Stimulated activated CD4-positive, alpha-beta T cell treated with anti-CD3 and anti-CD28 coated beads, Interleukin-1b, Interleukin-23, amount 100 ng/mL, for 1 hour (primary cell): Measurements from ENCODE around the gene GPS1.

Experiments used
- DNase-seq, 2 donors: peaks; one replicate each; pipeline ENCODE4 v3.0.0-alpha.2; 2020; ENCODE audit warnings: low read depth in 2 of 2

The GPS1 gene

DNA sequence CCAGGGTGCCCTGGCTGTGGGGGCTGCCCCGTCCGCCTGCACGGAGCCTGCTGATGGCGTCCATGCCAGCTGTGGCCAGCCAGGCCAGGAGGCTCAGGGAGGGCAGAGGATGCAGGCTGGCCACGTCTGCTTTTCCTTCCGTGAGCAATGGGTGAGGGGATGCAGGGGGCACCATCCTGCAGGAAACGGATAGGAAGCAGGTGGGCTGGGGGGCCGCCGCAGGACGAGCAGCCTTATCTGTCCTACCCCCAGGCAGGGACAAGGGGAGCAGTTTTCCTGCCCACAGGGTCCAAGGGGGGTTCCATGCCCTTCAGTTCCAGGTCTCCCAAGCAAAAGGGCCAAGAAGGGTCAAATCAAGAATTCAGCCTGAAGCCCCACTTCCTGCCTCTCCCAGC lies 7.2 kb downstream of the GPS1 start:
- DNase-seq: no peak

- DNase-seq: no peak
Measured at GRCh38 chr17:82059272-82060000, 7.7 kb downstream of the GPS1 start.

GRCh38 chr17:82060001-82060380 lies 8.3 kb downstream of the GPS1 start:
- no peak for DNase-seq

DNA sequence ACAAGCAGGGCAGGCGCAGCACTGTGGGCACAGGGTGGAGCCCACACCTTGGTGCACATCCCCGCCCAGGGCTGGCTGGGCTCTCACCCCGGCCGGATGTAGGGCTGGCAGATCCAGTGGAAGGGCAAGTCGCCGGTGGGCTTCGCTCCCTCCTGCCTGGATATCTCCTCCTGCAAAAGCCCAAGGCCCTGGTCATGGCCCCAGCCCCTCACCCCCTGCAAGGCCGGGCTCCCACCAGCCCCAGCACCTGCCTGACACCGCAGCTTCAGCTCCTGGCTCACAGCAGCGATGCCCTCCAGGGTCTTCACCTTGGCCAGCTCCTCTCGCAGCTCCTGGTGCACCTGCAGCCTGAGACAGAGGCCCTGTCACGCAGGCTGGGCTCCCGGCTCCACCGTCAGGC lies 8.9 kb downstream of the GPS1 start:
- DNase-seq: no peak

- no peak for DNase-seq
Measured at GRCh38 chr17:82061047-82061925, 9.6 kb downstream of the GPS1 start.

DNA sequence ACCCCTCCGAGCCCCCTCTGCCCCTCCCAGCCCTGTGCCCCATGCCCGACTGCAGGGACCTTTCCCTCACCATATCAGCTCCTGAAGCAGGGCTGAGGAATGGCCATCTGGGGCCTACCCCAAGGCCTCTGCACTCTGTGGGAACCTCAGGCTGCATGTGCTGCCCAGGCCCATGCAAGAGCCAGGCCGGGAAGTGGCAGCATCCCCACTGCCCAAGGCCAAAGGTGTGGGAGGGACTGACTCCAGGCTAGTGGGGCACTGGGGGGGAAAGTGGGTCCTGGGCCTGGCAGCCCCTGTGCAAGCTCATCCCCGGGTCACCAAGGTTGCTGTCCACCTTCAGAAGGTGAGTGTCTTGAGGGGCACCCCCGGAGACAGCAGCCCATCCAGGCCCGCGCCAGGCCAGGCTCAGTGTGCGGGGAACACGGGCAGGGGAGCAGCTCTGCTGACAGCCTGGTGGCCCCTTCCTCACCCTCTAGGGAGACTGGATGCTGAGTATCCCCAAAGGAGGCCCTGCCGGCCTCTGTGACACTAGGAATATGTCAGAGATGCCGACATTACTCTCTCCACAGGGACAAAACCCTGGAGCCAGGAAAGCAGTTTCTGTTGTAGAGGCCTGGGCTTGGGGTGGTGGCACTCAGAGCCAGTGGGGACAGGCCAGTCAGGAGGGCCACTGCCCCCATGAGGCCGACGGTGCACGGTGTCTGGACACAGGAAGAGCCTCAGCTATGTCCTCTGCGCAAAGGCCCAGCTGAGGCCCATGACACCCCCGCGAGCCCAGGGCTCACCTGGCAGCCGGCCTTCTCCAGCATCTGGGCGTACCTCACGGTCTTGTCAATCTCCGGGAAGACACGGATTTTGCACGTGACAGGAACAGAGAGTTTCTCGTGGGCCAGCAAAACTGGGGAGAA lies 10.6 kb downstream of the GPS1 start:
- DNase-seq: no peak

GRCh38 chr17:82062984-82063368 lies 11.3 kb downstream of the GPS1 start:
- no peak for DNase-seq

DNA sequence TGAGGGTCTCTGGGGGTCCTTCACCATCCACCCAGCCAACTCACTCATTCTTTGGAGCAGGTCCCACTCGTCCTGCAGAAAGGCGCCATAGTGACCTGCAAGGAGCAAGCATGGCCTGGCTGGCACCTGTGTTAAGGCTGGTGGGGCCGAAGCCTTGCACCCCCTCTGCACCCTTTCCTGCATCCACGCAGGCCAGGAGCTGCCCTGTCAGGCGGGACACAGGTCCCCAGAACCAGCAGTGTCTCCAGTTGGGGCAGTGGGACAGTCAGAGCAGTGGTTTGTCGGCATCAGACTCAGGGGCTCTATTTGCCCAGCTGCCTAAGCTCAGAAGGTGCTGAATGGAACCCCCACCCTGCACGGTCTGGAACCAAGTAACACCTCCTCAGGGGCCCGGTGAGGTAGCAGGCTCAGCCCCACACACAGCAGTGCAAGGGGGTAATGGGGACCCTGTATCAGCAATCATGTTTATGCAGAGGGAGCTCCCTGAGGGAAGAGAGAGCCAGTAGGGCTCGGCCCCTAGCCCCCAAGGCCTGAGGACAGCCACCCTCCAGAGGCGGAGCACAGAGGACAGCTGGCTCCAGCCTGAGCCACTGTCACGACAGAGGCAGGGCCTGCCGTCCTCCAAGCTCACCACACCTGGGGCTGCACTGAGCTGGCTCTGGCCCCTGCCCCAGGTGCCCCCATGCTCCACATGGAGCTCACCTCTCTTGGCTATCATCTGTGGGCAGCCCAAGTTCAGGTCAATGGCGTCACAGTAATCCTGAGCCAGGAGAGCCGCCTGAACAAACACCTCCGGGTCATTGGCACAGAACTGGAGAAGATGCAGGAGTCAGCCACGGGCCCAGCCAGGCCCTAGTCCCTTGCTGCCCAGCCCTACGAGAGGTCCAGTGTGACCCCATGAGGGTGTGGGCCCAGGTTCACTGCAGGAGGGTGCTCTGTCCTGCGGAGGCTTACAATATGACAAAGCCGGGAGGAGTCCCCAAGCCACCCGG lies 12.0 kb downstream of the GPS1 start:
- DNase-seq: no peak

DNA sequence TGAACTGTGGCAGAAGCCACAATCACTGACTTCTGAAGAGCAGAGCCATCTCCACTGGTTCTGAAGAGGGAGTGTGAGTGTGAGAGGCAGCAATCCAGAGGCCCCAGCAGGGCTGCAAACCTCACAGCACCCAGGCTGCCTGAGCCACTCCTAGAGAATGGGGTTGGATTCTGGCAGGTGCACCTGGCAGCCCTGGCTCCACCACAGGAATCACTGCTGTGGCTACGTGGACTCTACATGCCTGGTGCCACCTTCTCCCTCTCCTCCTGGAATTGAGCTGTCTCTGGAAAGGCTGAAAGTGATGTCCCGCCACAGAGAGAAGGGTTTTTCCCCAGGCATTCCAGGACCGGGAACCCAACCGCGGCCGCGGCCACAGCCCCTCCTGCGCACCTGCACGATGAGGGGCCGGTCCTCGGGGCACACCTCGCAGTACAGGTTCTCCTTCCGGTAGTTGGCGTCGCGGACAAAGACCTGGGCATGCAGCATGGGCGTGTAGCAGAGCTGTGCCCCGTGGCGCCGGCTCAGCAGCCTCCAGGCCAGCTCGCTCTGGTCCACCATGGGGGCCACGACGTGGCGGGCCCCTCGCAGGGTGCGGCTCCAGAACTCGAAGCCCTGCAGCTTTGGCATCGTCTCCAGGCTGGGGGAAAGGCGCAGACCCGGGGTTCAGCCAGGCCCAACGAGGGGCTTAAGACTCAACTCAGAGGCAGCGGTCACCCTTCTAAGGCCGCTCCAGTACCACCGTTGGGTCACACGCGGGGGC lies 12.9 kb downstream of the GPS1 start:
- DNase-seq: no peak

DNA sequence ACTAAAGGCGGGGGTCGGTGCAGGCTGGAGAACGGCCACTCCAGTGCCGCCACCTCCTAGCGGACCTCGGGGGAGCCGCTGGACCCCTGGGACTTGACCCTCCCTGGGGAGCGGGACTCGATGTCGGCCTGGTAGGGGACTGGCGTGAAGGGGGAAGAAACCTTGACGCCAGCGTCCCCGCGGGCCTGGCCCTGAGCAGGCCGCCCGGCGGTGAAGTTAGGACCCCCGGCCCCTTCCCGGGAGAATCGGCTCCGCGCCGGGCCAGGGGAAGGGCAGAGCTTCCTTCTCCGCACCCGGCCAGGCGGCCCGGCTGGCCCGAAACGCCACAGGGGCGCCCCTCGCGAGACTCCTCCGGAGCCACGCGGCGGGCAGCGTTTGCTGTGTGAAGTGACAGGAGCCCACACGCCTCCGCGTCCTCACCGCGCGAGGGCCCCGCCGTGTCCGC lies 13.5 kb downstream of the GPS1 start:
- DNase-seq: no peak

DNA sequence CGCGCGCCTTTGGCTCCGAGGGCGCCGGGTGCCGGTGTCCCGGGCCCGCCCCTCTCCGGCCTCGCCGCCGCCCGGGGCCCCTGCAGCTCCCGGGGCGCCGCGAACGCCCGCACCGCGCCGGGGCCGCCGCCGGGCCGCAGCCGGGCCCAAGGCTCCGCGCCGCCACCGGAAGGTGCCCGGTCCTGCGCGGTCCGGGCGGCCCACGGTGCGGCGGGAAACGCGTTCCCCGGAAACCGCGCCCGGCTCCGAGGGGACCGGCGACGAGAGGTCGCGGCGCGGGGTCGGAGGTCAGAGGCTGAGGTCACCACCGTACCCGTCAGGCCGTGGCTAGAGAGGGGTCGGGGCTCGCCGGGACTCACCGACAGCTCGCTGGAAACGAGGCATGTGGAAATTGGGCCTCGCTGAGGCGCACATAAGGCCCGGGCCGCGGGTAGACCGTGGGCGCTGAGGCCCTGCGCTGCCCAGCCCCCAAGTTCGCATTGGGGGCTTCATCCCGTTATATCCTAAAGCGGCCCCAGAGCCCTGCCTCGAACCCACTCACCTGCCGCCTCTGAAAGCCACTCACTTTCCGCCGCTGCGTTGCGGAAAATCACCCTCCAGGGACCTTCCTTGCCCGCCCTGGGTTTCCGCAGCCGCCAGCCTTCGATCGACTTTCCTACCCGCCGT lies 14.1 kb downstream of the GPS1 start, which contains the start of gene DUS1L:
Gene DUS1L, minus strand, starts transcription at position 167 of the 666 bp plus-strand sequence. CDS start 745 bp downstream, outside the sequence.
- peak; percentile 40 to 50 for DNase-seq

DNA sequence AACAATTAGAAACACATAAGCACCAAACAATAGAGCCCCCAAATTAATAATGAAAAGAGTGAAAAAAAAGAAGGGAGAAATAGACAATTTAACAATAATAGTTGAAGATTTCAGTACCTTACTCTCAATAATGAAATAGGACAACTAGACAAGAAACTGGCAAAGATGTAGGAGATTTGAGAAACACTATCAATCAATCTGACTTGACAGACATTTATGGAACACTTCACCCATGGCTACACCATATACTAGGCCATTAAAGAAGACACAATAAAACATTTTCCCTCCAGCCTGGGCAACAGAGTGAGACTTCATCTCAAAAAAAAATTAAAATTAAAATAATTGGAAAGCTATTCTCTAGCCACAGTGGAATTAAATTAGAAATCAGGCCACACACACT lies 18.9 kb downstream of the GPS1 start:
- DNase-seq: no peak

GRCh38 chr17:82072827-82073226 lies 21.1 kb downstream of the GPS1 start:
- DNase-seq: no peak

DNA sequence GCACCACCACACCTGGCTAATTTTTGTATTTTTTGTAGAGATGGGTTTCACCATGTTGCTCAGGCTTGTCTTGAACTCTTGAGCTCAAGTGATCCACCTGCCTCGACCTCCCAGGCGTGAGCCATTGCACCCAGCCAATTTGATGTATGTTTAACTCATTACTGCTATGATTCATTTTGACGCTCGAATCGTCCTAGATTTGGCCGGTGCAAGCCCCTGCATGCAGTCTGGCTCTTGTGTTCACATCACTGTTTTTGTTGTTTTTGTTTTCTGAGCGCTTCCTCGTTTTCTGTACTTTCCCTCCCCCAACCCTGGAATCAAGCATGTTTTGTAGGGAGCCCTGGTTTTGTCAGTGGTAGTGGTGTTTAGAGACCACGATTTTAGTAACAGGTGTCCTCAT lies 21.7 kb downstream of the GPS1 start:
- no peak for DNase-seq

GRCh38 chr17:82076018-82076784 lies 24.5 kb downstream of the GPS1 start:
- no peak for DNase-seq

GRCh38 chr17:82076785-82077591 lies 25.3 kb downstream of the GPS1 start:
- no peak for DNase-seq

DNA sequence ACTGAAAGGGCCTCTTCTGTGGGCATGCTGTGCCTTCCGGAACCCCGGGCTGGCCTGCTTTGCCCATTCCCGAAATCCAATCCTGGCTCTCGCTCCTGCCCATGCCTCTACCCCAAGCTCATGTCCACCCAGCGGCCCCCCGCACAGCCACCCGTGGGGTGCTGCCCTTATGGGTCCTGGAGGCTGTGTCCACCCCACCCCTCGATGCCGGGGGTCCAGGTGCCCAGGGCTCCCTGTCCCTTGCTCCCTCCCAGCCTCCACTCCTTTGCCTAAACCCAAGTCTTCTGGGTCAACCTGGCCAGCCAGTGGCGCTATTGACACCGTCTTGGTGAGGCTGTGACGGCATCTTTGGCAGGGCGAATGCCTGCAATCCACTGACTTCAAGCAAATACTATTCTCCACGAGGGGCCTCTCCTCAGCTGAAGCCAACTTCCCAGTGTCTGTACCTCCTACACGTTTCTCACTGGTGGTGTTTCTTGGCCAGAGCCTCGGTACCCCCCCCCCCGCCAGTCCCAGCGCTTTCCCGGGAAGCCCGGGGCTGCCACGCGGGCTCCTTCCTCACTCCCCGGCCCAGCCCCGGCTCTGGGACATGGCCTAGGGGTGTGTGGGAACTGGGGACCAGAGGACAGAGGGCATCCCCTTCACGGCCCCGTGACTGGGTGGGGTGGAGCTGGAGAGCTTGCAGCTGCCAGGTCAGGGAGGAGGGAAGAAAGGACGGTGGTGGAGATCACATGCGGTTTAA lies 26.1 kb downstream of the GPS1 start:
- no peak for DNase-seq
